ENCODE data around the gene WWC2. TPM values are rescaled to one million over a fixed set of nuclear protein-coding genes. Genes with fewer than 3 reads are reported as not detected.

The WWC2 gene
- total RNA-seq, 1 experiment from 2014 or later = 39.1 TPM

GRCh38 chr4:183329244-183329643 is 230.2 kb downstream of the WWC2 start (continued):
- no peak for TF ChIP-seq ATF3 (IDR thresholded peaks at IDR 0.05)
- TF ChIP-seq EGR1 (IDR thresholded peaks at IDR 0.05; ENCODE audit: low read depth) = no peak
- no peak for TF ChIP-seq YY1 (IDR thresholded peaks at IDR 0.05; ENCODE audit: extremely low read depth, insufficient replicate concordance, low read depth, low read length)

- no peak overlapping the region for H2AFZ ChIP-seq (ENCODE audit: low read depth, low read length, poor library complexity, severe bottlenecking)
- no peaks in the 10 kb centered on the region for H3K9me2 ChIP-seq (ENCODE audit: insufficient read depth)
- intact Hi-C loops (cut with micrococcal nuclease) = no loop called here
- peaks cover 0 to 7% of the 10 kb centered on the region in 2 experiments; a peak in 1 of 4 replicates for H3K9me3 ChIP-seq (ENCODE audit: control insufficient read depth in 1 of 2, insufficient read depth in 1 of 2, low read depth in 1 of 2, low read length in 2 of 2)
- H3K4me1 ChIP-seq (ENCODE audit: control insufficient read depth in 1 of 2, insufficient read depth in 2 of 2, low read length in 2 of 2) = peaks cover 17 to 35% of the 10 kb centered on the region in 2 experiments
- BruUV-seq (replicated peaks) = no TSS peak
- H3K4me3 ChIP-seq (replicated peaks in 1 of 2; ENCODE audit: low read depth in 1 of 2, low read length in 2 of 2) = no peak overlapping the region
- DNase-seq (ENCODE audit: low read depth, low spot score) = no peak
- ChIA-PET CTCF (no interaction called here), RAD21 (ENCODE audit: low non-redundant PET in 1 of 2, low total read pairs in 2 of 2, uncharacterized antibody in 2 of 2, unreplicated experiment in 2 of 2) (no interaction called here), POLR2A (no interaction called here)
- no peak overlapping the region for H3K4me2 ChIP-seq (ENCODE audit: low read length)
- H3K36me3 ChIP-seq (ENCODE audit: control insufficient read depth in 1 of 2, insufficient read depth in 2 of 2, low read length in 2 of 2) = no peaks in the 10 kb centered on the region
- no peak overlapping the region for H3K27ac ChIP-seq (ENCODE audit: low read depth, low read length)
- H3K27me3 ChIP-seq (ENCODE audit: insufficient read depth, low read length) = no peaks in the 10 kb centered on the region
- no peaks in the 10 kb centered on the region for H4K20me1 ChIP-seq (ENCODE audit: insufficient read depth)
- no peak for ATAC-seq
- no peaks in the 10 kb centered on the region for H3K79me2 ChIP-seq (ENCODE audit: insufficient read depth, low read length)
- no peak overlapping the region for H3K9ac ChIP-seq (ENCODE audit: low read length)
- TF ChIP-seq ELF1 (IDR thresholded peaks at IDR 0.05; ENCODE audit: borderline replicate concordance, low read depth) (no peak), SRF (IDR thresholded peaks at IDR 0.05; ENCODE audit: low read depth) (no peak), JUND (IDR thresholded peaks at IDR 0.05) (no peak), RAD21 (IDR thresholded peaks at IDR 0.05; ENCODE audit: low read depth) (no peak), SIN3A (IDR thresholded peaks at IDR 0.05; ENCODE audit: low read depth) (no peak), POLR2AphosphoS5 (IDR thresholded peaks at IDR 0.05; ENCODE audit: low read depth, low read length) (no peak), EGR1 (IDR thresholded peaks at IDR 0.05; ENCODE audit: low read depth) (no peak), EZH2phosphoT487 (IDR thresholded peaks at IDR 0.05; ENCODE audit: borderline replicate concordance) (no peak), ZFX (IDR thresholded peaks at IDR 0.05) (no peak), ATF3 (IDR thresholded peaks at IDR 0.05) (no peak), REST (IDR thresholded peaks at IDR 0.05; ENCODE audit: low read depth) (no peak), SP1 (IDR thresholded peaks at IDR 0.05; ENCODE audit: low read depth) (no peak), CBX3 (IDR thresholded peaks at IDR 0.05; ENCODE audit: low read depth) (no peak), EZH2 (IDR thresholded peaks at IDR 0.05) (no peak), POLR2A (IDR thresholded peaks at IDR 0.05; ENCODE audit: borderline replicate concordance, extremely low read depth, insufficient read depth, insufficient read length) (no peak), ZBTB33 (IDR thresholded peaks at IDR 0.05; ENCODE audit: extremely low read depth, insufficient replicate concordance, low read length) (no peak), YY1 (IDR thresholded peaks at IDR 0.05; ENCODE audit: extremely low read depth, insufficient replicate concordance, low read depth, low read length) (no peak), FOSL1 (IDR thresholded peaks at IDR 0.05; ENCODE audit: low read depth) (no peak), TCF7L2 (IDR thresholded peaks at IDR 0.05; ENCODE audit: borderline replicate concordance, extremely low read depth, insufficient read depth, insufficient read length) (no peak)
Measured at GRCh38 chr4:183329954-183330742, 231.1 kb downstream of the WWC2 start.
